HepG2 (cell line): ENCODE measurements around the gene TEKT1. TPM values are rescaled to one million over a fixed set of nuclear protein-coding genes. Genes with fewer than 3 reads are reported as not detected.

ENCODE experiments used
- ARNTL ChIP-seq: sonication (generic); formaldehyde crosslinking; IDR thresholded peaks from 2 replicates; pipeline ENCODE4 v1.4.0; 2020; ENCODE audit warnings: mild to moderate bottlenecking, missing genetic modification reagents
- ATF7-NPFF ChIP-seq: sonication (generic); formaldehyde crosslinking; IDR thresholded peaks from 2 replicates; pipeline ENCODE4 v1.8.1; 2023; ENCODE audit warnings: mild to moderate bottlenecking, low read depth, missing genetic modification reagents, moderate library complexity
- BCL6 ChIP-seq: IDR thresholded peaks from 2 replicates; pipeline ENCODE4 v1.6.1; 2016; ENCODE audit warnings: missing genetic modification reagents, missing compliant biosample characterization
- CBX5 ChIP-seq: sonication (generic); formaldehyde crosslinking; IDR thresholded peaks from 2 replicates; pipeline ENCODE4 v1.4.0; 2020; ENCODE audit warnings: missing genetic modification reagents, borderline replicate concordance
- DRAP1 ChIP-seq: IDR thresholded peaks from 2 replicates; pipeline ENCODE4 v1.6.1; 2016; ENCODE audit warnings: missing genetic modification reagents, missing compliant biosample characterization
- EED ChIP-seq: sonication (generic); formaldehyde crosslinking; IDR thresholded peaks from 2 replicates; pipeline ENCODE4 v1.5.0; 2020; ENCODE audit warnings: mild to moderate bottlenecking, missing genetic modification reagents
- KDM4B ChIP-seq: sonication (generic); formaldehyde crosslinking; IDR thresholded peaks from 2 replicates; pipeline ENCODE4 v1.4.0; 2020; ENCODE audit warnings: missing genetic modification reagents
- MAF1 ChIP-seq: sonication (generic); formaldehyde crosslinking; IDR thresholded peaks from 2 replicates; pipeline ENCODE4 v1.5.0; 2020; ENCODE audit warnings: missing genetic modification reagents, borderline replicate concordance
- MTA1 ChIP-seq: sonication (generic); formaldehyde crosslinking; IDR thresholded peaks from 2 replicates; pipeline ENCODE4 v1.4.0; 2020; ENCODE audit warnings: missing genetic modification reagents, mild to moderate bottlenecking, borderline replicate concordance
- NFATC3 ChIP-seq: sonication (generic); formaldehyde crosslinking; IDR thresholded peaks from 2 replicates; pipeline ENCODE4 v1.5.1; 2020; ENCODE audit warnings: mild to moderate bottlenecking, missing genetic modification reagents
- PAF1 ChIP-seq: IDR thresholded peaks from 2 replicates; pipeline ENCODE4 v1.6.1; 2016; ENCODE audit warnings: missing genetic modification reagents, missing compliant biosample characterization
- PBX2 ChIP-seq: IDR thresholded peaks from 2 replicates; pipeline ENCODE4 v1.6.1; 2016; ENCODE audit warnings: control low read depth
- SRSF9 ChIP-seq: fragments of 200-400 bp; formaldehyde crosslinking; IDR thresholded peaks from 2 replicates; pipeline ENCODE4 v1.6.1; 2018; ENCODE audit warnings: borderline replicate concordance, mild to moderate bottlenecking, low read depth, low read length; ENCODE audit not compliant: insufficient read depth, poor library complexity, severe bottlenecking
- ZKSCAN1 ChIP-seq: fragments of 150-350 bp; IDR thresholded peaks from 2 replicates; pipeline ENCODE4 v1.6.1; 2014; ENCODE audit warnings: low read length
- ZNF329 ChIP-seq: sonication (generic); formaldehyde crosslinking; IDR thresholded peaks from 2 replicates; pipeline ENCODE4 v1.9.0; 2021; ENCODE audit warnings: low read depth, mild to moderate bottlenecking, missing genetic modification reagents
- ZNF333 ChIP-seq: sonication (generic); formaldehyde crosslinking; IDR thresholded peaks from 2 replicates; pipeline ENCODE4 v1.4.0; 2020; ENCODE audit warnings: mild to moderate bottlenecking, missing genetic modification reagents, borderline replicate concordance
- ZNF414 ChIP-seq: sonication (generic); formaldehyde crosslinking; IDR thresholded peaks from 2 replicates; pipeline ENCODE4 v1.5.0; 2020; ENCODE audit warnings: missing genetic modification reagents
- ZNF460 ChIP-seq: sonication (generic); formaldehyde crosslinking; IDR thresholded peaks from 2 replicates; pipeline ENCODE4 v1.5.1; 2020; ENCODE audit warnings: missing genetic modification reagents, mild to moderate bottlenecking, borderline replicate concordance
- ZNF607 ChIP-seq: sonication (generic); formaldehyde crosslinking; IDR thresholded peaks from 2 replicates; pipeline ENCODE4 v1.5.1; 2020; ENCODE audit warnings: missing genetic modification reagents, mild to moderate bottlenecking, borderline replicate concordance
- ZNF609 ChIP-seq: sonication (generic); formaldehyde crosslinking; IDR thresholded peaks from 2 replicates; pipeline ENCODE4 v1.4.0; 2020; ENCODE audit warnings: mild to moderate bottlenecking, missing genetic modification reagents, borderline replicate concordance
- ZNF652 ChIP-seq: IDR thresholded peaks from 2 replicates; pipeline ENCODE4 v1.6.1; 2016; ENCODE audit warnings: low read depth, borderline replicate concordance
- ZSCAN20 ChIP-seq: sonication (generic); formaldehyde crosslinking; IDR thresholded peaks from 2 replicates; pipeline ENCODE4 v1.4.0; 2020; ENCODE audit warnings: missing genetic modification reagents, mild to moderate bottlenecking, borderline replicate concordance
- polyA plus RNA-seq, 8 experiments: library from polyadenylated mRNA; depleted of rRNA in 3 of 8; stranded (reverse) in 7 of 8; unstranded in 1 of 8; fragments of >200 nt; fragmentation: Illumina TruSeq in 4 of 8; extraction: Trizol in 4 of 8; gene quantifications; 2 replicates each; pipeline versions ENCODE4 v1.2.1 to v1.2.3, GENCODE V29; 2011 to 2016; ENCODE audit warnings: low read depth in 4 of 8, missing spikeins in 1 of 8, mixed read lengths in 1 of 8; ENCODE audit not compliant: insufficient read depth in 1 of 8
- total RNA-seq, 5 experiments: library from RNA; depleted of rRNA; stranded (reverse); fragments of >200 nt; fragmentation: Illumina TruSeq; extraction: Trizol; gene quantifications; 2 replicates each; pipeline ENCODE4 v1.2.3, GENCODE V29; 2016; ENCODE audit warnings: low read depth in 1 of 5

TEKT1 gene
- total and polyA plus RNA-seq, 2 of the 13 experiments (the other 11 are each of a cell fraction or from before 2014, with no cell fraction given), result not detected

- TF ChIP-seq DRAP1 (peak; percentile 54), ZKSCAN1 (no peak), ZNF329 (CRISPR knock-in tag) (no peak), ARNTL (CRISPR knock-in tag) (no peak), ZNF607 (CRISPR knock-in tag) (no peak), ZNF333 (no peak), SRSF9 (no peak), ATF7-NPFF (CRISPR knock-in tag) (no peak), EED (CRISPR knock-in tag) (no peak), ZNF609 (peak; percentile 26; the same call in 1 of the 2 replicates), ZNF460 (CRISPR knock-in tag) (no peak), PAF1 (CRISPR knock-in tag) (no peak), BCL6 (CRISPR knock-in tag) (peak; percentile 29), NFATC3 (CRISPR knock-in tag) (no peak), ZSCAN20 (CRISPR knock-in tag) (no peak), ZNF652 (no peak), CBX5 (no peak), KDM4B (CRISPR knock-in tag) (no peak), PBX2 (peak; percentile 64), ZNF414 (CRISPR knock-in tag) (peak; percentile 71; the same call in 1 of the 2 replicates), MTA1 (CRISPR knock-in tag) (no peak), MAF1 (CRISPR knock-in tag) (no peak)
Measured at GRCh38 chr17:6752068-6752909, 79.2 kb downstream of the TEKT1 start (continued).
